GM18909 (cell line): Measurements from ENCODE around the gene COL25A1.
"Not testable (repeated sequence)": the region's sequence is repeated elsewhere in the genome, so short reads cannot be mapped to it uniquely, and the experiment has no call there.

Experiments
- ATAC-seq: cut with Tn5 transposase; IDR thresholded peaks from one replicate; pipeline ENCODE4 v1.9.1; 2021; ENCODE audit warnings: mild to moderate bottlenecking; ENCODE audit not compliant: unreplicated experiment, poor library complexity

COL25A1 gene

DNA sequence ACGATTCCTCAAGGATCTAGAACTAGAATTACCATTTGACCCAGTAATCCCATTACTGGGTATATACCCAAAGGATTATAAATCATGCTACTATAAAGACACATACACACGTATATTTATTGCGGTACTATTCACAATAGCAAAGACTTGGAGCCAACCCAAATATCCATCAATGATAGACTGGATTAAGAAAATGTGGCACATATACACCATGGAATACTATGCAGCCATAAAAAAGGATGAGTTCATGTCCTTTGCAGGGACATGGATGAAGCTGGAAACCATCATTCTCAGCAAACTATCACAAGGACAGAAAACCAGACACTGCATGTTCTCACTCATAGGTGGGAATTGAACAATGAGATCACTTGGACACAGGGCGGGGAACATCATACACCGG, 368.5 kb downstream of the COL25A1 start:
- not testable (repeated sequence) for ATAC-seq

DNA sequence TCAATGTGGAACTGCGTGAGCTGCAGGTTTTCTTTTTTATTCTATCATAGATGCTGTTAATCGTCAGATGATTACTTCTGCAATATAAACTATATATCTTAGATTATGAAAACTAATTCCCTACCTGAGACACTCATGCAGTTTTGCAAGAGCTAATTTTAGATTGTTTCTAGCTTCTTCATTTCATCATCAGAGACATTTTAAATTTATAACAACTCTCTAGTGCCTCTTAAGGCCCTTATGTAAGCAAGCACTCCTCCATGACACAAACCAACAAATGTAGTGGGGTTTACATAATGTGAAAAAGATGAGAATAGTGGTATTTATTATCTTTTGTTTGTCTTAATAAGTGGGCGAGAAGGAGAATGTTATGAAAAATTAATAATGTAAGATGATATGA, 369.4 kb downstream of the COL25A1 start:
- ATAC-seq, result no peak

DNA sequence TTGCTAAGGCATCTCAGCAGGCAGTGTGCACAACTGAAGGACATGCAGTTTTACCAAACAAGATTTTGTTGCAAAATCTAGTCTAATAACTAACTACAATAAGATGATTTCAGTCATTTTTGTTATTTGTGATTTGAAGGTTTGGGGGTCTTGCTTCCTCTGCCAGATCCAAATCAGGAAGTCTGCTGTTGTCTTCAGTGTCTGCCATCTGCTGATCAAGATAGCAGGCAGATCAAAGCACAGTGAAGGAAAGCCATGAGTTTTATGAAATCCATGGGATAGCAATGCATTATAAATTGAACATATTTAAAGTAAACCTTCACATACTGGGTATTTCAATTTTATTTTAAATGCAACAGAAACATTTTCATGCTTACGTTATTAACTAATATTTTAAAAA, 370.5 kb downstream of the COL25A1 start:
- ATAC-seq, result no peak

DNA sequence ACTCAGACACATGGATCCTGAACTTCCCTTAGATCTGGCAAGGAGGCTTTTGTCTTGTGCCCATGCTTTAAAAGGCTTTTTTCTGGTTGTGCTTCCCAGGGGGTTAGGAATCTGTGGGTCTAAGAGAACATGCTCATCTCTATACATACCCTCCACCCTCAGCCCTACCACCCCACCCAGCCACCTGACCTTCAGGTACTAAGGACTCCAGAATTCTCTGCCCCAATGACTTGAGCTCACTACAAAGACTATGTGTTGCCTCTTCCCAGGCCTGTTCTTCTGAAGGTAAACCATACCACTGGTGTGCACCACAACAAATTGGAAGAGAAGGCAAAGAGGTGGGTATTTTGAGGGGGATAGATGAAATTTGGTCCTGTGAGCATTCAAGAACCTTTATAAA, 372.3 kb downstream of the COL25A1 start:
- no peak for ATAC-seq

DNA sequence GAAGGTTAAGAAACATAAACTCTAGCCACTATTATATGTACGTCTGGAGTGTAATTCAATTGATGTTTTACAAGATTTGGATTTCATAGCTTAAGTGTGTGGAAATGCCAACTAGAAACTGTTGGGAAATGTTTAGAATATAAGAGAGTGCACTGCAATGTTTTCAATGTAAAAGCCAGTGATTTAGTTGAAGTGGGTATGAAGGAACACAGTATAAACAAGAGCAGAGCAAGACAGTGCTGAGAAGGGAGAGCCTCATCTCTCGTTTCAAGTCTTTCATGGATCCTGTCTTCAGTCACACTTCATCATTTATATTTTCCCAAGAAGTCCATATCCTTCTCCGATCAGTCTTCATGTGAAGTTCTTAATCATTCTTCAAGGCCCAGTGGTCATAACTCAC, 375.7 kb downstream of the COL25A1 start:
- no peak for ATAC-seq

DNA sequence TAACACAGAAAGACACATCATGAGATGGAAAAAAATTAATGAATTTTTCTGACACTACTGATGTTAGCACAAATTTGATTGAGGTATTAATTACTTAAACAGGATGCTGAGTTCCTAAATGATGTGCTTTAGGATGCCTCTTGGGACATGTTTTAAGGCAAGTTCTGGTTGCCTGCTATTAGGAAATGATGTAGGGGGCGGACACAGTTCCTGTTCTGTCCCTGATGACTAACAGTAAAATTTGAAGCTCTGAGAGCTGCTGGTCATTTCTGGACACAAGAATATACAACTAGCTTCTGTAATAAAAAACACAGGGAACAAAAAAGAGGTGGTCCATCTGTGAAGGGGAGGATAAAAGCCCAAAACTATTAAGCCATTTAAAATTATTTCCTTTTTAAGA, 376.4 kb downstream of the COL25A1 start:
- ATAC-seq, result no peak

DNA sequence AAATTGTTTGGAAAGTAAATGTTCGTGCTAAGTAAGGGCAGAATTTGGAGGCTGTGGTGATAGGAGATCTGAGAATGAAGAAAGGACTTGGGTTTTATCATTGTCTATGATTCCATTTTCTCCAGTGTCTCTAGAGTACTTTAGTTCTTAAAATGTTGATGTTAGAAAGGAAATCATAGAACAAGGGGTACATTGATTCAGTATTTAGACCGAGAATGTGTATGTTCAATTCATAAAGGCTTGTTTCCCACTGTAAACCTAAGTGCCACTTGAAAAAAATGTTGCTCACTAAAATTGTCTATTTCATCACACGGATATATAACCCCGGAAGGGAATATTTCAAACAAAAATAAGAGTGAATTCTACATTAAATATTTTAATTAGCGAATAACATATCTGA, 380.3 kb downstream of the COL25A1 start:
- ATAC-seq, result no peak

DNA sequence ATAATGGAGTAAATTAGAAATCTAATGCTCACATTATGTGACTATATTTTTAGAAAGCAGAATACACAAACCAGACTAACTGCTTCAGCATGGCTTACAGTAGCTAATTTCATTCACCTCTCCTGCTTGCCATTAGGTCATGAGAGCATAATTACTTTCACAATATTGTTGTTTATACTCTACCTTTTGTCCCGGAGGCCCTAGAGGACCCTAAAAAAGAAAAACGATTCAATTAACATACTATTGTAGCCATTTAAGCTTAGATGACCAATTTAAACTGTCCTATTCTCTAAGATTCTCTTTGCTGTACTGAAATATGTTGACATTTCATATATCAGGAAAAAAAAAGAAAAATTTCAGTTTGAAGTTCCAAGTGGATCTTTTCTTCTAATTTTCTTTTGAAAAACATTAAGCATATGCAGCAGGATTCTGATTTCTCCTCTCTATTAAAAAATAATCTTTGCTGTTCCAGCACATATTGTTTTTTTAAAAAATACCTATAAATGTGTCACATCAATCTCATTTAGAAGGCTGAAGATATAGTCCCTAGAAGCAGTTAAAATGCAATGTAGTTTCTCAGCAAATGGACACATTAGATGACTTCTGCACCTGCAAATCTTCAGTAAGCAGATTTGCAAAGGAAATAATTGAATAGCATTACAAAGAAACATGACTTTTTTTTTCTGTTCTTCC, 381.9 kb downstream of the COL25A1 start:
- ATAC-seq, result no peak

DNA sequence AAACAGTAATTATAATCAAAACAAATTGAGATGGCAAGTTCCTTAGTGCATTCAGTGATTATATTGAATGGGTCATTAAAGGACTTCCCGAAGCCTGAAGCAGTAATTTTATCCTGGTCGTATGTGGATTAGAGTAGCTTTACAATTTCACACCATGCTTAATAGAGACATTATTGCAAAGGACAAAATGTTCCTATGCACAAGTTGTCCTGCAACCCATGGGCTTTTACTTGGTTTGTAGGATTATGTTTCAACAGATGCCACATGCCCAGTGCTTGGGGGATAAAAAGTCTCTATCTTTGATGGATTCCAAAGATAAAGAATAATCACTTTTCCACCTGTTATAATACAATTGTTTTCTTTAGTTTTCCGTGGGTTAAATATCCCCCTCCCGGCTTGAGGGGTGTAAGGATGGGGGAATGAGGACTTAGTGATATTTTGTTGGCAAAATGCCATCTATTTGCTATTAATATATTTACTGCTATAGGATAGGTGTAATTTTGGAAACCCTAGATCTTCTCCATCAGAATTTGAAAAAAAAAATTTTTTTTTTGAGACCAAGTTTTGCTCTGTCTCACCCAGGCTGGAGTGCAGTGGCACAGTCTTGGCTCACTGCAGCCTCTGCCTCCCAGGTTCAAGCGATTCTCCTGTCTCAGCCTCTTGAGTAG, 383.1 kb downstream of the COL25A1 start:
- no peak for ATAC-seq

DNA sequence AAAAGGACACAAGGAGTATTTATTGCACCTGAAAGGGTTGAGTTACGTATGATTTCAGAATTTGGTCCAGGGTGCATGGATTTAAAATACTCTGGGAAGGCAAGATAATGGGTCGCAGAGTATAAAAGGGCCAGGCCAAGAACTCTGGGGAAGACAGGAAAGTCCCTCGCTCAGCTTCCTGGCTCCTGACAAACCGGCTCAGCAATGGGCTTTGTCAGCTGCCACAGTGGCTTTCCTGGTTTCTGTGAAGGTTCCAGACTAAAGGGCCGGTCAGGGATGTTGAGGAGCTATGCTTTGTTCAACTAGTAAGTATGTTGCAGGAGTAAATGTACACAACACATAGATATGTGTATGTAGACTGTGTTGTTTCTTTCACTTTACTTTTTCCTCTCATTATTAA, 385.2 kb downstream of the COL25A1 start:
- ATAC-seq, result no peak

DNA sequence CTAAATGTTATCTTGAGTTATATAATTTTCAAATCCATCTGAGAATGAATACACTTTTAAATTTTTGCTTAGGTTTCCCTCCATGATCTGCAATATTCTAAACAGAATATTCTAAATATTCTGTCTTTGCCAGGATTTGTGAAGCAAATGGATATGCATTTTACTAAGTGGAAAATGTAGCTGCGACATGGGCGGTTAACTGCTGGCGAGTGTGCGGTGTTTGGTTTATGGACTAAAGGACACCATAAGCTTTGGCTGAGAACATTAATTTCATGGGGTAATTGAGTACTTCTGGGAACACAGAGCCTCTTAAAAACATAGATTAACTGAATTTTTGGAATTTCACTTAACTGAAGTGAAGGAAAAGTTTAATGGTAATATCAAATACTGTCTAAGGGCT, 385.8 kb downstream of the COL25A1 start:
- ATAC-seq, result no peak

DNA sequence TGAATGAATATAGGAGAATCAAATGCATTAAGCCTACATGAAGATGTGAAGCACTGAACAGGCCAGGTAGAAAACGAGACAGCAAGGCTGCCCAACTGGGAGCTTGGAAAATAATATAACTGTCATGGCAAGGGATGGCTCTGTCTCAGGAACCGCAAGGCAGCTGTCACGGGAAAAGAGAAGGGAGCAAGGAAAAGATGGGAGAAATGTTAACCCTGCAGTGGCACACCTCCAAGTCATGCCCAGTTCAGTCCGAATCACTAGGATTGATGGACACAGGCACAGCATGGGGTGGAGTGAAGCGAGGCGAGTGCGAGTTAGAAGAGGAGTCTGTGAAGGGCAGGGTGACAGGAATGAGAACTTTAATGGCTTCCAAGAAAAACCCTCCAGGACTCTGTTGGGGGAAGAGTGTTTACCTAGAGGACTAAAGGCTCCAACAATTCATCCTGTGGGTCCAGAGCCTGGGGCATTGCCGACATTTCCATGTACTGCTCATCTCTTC, 395.5 kb downstream of the COL25A1 start:
- no peak for ATAC-seq

DNA sequence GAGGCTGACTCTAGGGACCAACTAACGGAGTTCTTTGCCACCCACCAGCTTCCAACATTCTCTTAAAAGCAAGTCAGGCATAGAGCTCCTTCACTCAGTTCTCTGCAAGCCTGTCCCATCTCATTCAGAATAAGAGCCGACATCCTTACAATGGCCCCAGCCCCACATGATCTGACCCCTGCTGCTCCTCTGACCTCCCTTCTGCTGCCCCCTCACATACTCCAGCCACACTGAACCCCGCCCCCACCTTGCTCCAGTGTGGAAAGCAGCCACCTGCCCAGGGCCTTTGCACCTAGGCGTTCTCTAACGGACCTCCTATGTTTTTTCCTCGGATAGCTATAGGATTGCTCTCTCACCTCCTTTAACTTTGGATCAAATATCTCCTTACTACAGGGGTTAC, 396.5 kb downstream of the COL25A1 start:
- ATAC-seq, result no peak

DNA sequence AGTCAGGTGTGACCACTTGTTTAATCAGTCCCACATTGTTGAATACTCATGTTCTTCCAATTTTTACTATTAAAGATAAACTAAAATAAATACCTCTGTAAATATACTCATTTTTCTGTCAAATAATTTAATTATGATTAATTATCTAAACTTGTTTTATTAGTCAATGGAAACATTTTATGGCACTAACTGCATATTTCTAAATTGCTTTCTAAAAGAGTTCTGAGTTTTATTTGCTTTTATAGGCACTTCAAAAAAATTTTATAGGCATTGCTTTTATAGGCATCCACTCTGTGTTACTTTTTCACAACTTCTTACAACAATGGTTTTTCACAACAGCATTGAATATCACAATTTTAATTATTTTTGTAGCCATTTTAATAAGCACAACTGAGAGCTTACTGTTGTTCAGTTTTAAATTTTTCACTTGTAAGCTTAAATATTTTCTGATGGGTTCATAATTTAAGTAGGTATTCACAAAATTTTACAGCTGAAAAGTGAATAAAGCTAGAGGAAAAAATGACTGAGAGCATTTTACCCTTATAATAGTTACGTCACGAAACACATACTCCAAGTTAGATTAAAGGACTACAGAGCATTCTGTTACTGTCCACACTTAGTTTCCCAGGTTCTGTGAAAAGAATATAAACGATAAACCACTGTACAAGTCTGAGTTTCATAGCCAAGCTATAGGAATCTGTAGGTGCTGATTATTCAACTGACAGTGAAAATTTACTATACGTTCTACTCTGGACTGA, 398.8 kb downstream of the COL25A1 start:
- no peak for ATAC-seq

DNA sequence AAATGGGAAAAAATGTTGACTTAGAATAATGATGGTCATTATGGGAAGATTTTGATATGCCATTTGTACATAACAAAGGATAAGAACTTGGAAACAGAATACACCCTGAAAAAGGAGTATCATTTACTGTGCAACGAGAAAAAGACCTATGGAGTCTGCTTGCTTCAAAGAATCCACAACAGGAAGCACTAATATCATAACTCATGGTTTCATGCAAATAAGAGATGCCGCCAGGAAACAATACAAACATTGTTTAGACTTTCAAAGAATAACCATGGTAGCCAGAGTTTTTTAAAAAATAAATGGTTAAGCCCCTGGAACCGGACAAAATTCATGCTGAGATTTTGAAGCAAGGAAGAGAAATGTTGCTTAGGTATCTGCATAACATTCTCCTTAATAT, 399.7 kb downstream of the COL25A1 start:
- ATAC-seq, result peak; percentile 95

DNA sequence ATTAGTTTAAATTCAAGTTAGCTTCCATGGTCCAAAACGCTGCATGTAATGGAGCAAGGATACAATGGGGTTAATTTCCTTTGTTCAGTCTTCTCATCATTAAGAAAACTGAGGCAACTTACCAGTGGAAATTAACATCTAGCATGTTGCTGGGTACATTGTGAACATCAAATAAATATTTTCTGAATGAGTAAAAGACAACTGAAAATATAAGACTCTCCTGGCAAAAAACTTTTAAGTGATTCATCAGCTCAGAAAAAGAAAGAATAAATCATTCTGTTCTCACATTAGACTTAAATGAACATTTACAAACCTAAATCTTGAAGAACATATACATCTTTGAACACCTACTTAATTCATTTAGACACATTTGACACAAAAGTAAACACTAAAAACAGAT, 401.2 kb downstream of the COL25A1 start:
- no peak for ATAC-seq

DNA sequence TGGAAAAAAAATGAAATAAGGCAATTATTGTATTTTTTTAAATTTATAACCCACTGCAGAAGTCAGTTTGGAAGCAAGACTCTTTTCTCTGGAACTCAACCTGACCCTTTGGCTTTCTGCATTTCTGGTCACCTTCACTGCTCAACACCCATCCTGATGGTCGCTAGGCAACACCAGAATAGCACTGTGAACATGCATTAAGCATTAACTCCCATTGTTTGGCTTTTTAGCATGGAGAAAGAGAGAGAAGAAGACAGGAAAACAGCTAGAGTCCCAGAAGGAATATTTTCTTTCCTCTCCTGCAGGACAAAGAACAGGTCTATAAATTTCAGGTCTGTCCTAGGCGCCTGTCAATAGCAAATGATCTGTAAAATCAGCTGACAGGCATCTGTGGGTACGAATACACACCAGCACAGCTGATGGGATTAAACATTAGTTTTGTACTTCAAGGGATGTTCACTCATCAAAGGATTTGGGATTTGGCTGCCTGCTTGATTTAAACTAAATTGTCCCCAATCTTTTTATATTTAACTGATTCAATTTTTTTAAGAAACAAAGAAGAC, 402.4 kb downstream of the COL25A1 start:
- ATAC-seq, result no peak

DNA sequence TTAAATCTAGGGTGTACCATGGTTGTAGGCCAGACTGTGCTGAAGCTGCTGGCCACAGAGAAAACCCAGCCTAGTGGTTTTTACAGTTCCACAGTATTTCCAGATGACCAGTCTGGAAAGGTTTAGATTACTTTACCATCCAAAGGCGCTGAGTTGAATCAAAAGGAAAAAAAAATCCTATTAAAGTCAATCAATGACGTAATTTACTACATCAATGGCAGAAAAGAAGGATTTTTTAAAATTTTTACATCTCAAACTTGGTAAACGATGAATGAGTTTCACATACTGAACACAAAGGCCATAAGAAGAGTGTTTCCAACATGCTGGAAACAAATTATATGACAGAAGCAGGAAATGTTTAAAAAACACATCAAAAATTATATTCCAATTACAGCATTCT, 409.0 kb downstream of the COL25A1 start:
- ATAC-seq, result no peak

DNA sequence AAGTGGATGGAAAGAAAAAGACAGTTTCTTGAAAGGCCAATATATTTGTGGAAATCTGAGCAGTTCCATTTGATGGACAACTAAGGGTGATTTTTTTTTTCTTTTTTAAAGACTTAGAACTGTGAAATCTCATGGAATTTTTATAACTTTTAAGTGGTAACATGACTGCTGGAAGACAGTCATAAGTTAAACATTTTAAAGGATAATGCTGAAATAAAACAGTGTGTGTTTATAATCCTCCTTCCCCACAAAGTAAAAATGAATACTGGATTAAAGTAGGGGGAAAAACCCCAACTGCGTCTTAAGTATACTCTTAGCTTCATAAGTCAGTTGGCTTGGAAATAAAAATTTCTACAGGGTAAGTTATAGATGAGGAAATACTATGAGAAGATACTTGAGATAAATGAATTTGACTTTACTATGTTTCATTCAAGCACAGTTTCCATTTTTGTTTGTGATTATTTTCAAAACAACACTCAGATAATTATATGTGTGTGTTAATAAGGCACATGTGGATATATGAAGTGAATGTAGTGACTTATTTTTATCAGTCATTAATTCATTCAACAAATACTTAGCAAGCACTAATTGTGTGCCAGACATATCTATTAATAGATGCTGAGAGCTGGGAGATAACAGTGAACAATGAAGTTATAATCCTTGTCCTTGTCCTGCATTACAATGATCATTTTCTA, 410.4 kb downstream of the COL25A1 start:
- ATAC-seq, result no peak

DNA sequence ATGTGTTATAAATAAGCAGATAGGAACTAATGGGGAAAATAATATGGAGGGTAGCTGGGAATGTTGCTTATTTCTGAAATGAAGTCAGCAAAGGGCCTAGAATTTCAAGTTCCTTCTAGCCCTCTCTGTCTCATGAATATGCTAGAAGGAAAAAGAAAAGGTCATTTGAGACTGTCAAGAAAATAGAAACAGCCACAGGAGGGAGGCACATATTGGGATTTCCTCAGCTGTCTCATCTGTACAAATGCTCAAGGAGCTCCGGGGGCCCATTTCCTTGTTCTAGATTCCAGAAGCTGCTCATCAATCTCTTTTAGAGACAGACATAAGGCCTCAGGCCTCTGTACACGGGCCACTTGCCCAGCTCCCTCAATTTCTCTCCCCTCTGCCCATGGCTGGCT, 412.0 kb downstream of the COL25A1 start:
- ATAC-seq, result no peak
